GM23338 (cell line): ENCODE measurements around the gene SLC30A1. TPM values are rescaled to one million over a fixed set of nuclear protein-coding genes. Genes with fewer than 3 reads are reported as not detected.

Experiments used
- ATAC-seq: fragments of 200-7000 bp; cut with Tn5 transposase; 3 replicates; pipeline ENCODE4 v1.9.1; 2020
- DNase-seq: peaks from one replicate; pipeline ENCODE4 v3.0.0-alpha.2; 2015; ENCODE audit warnings: low spot score
- H2AFZ ChIP-seq: fragments of 200-600 bp; sonication (generic); 2 replicates; pipeline ENCODE4 v1.8.0; 2016; ENCODE audit warnings: antibody characterized with exemption, mild to moderate bottlenecking, moderate library complexity
- H3F3A ChIP-seq: fragments of 200-600 bp; sonication (generic); replicated peaks from 2 replicates; pipeline ENCODE4 v1.8.0; 2017; ENCODE audit warnings: antibody characterized with exemption, mixed run types, low read depth
- H3K27ac ChIP-seq: fragments of 200-600 bp; sonication (generic); 2 replicates; pipeline ENCODE4 v1.6.1; 2016; ENCODE audit warnings: low read depth
- H3K27me3 ChIP-seq: fragments of 200-600 bp; sonication (generic); 2 replicates; pipeline ENCODE4 v1.8.0; 2016; ENCODE audit warnings: mild to moderate bottlenecking, mixed run types, moderate library complexity; ENCODE audit not compliant: insufficient read depth
- H3K36me3 ChIP-seq: fragments of 200-600 bp; sonication (generic); 2 replicates; pipeline ENCODE4 v1.8.0; 2016; ENCODE audit warnings: mild to moderate bottlenecking; ENCODE audit not compliant: insufficient read depth
- H3K4me1 ChIP-seq: fragments of 200-600 bp; sonication (generic); 2 replicates; pipeline ENCODE4 v1.8.0; 2016; ENCODE audit warnings: mild to moderate bottlenecking, moderate library complexity; ENCODE audit not compliant: insufficient read depth
- H3K4me2 ChIP-seq: fragments of 200-600 bp; sonication (generic); 2 replicates; pipeline ENCODE4 v1.7.1; 2017; ENCODE audit warnings: mixed run types
- H3K4me3 ChIP-seq: fragments of 200-600 bp; sonication (generic); 2 replicates; pipeline ENCODE4 v1.6.1; 2016; ENCODE audit warnings: mixed run types
- H3K79me2 ChIP-seq: fragments of 200-600 bp; sonication (generic); replicated peaks from 2 replicates; pipeline ENCODE4 v1.8.0; 2017; ENCODE audit warnings: mild to moderate bottlenecking; ENCODE audit not compliant: insufficient read depth
- H3K9me2 ChIP-seq: fragments of 200-600 bp; sonication (generic); 2 replicates; pipeline ENCODE4 v1.8.0; 2017; ENCODE audit not compliant: insufficient read depth
- H4K20me1 ChIP-seq: fragments of 200-600 bp; sonication (generic); replicated peaks from 2 replicates; pipeline ENCODE4 v1.8.0; 2017; ENCODE audit warnings: mild to moderate bottlenecking; ENCODE audit not compliant: insufficient read depth
- H3K27ac Mint-ChIP-seq: 2 replicates; pipeline ENCODE4 v1.8.0; 2020; ENCODE audit warnings: inconsistent platforms, mild to moderate bottlenecking, moderate library complexity, mixed read lengths
- H3K27me3 Mint-ChIP-seq: 3 replicates; pipeline ENCODE4 v1.8.0; 2022; ENCODE audit warnings: low read depth, mild to moderate bottlenecking, moderate library complexity, mixed read lengths, inconsistent platforms; ENCODE audit not compliant: insufficient read depth, poor library complexity
- H3K36me3 Mint-ChIP-seq: 3 replicates; pipeline ENCODE4 v1.8.0; 2021; ENCODE audit warnings: low read depth, mild to moderate bottlenecking, inconsistent platforms, moderate library complexity, mixed read lengths
- H3K4me1 Mint-ChIP-seq: 3 replicates; pipeline ENCODE4 v1.8.0; 2020; ENCODE audit warnings: mild to moderate bottlenecking, inconsistent platforms, mixed read lengths
- H3K4me3 Mint-ChIP-seq: 3 replicates; pipeline ENCODE4 v1.8.0; 2021; ENCODE audit warnings: moderate library complexity, mild to moderate bottlenecking, inconsistent platforms, mixed read lengths
- H3K9me3 Mint-ChIP-seq: 3 replicates; pipeline ENCODE4 v1.8.0; 2020; ENCODE audit warnings: moderate library complexity, mild to moderate bottlenecking, inconsistent platforms, mixed read lengths
- EZH2 ChIP-seq: fragments of 200-600 bp; sonication (generic); IDR thresholded peaks from one replicate; pipeline ENCODE4 v1.8.0; 2017; ENCODE audit warnings: antibody characterized with exemption, mild to moderate bottlenecking, low read depth; ENCODE audit not compliant: unreplicated experiment
- STAT1 ChIP-seq: IDR thresholded peaks from one replicate; pipeline ENCODE4 v1.6.1; 2016; ENCODE audit warnings: antibody characterized with exemption; ENCODE audit not compliant: unreplicated experiment
- polyA plus RNA-seq: library from polyadenylated mRNA; unstranded; fragments of >200 nt; fragmentation: Nextera tagmentation; extraction: Ambion mirVana; gene quantifications from 2 replicates; pipeline ENCODE4 v1.2.1, GENCODE V29; 2016
- total RNA-seq: library from RNA; depleted of rRNA; stranded (reverse); fragments of >200 nt; shearing (Covaris generic); gene quantifications from 2 replicates; pipeline ENCODE4 v1.2.3, GENCODE V29; 2014
- TF ChIP-seq, protein P1 (sequence below): fragments of 250-450 bp; sonication (Bioruptor Pico); IDR thresholded peaks from 2 replicates; pipeline ENCODE4 v1.5.0; 2020; ENCODE audit warnings: mild to moderate bottlenecking, moderate library complexity

SLC30A1 gene
- total and polyA plus RNA-seq, 2 experiments from 2014 or later = 3.3 to 17.7 TPM

- TF ChIP-seq STAT1 (no peak), EZH2 (no peak)
Measured at GRCh38 chr1:211607754-211608473, 29.0 kb upstream of the SLC30A1 start (continued).

- Histone ChIP-seq H2AFZ (peak overlapping the region; percentile 83), H3K27ac (no peak overlapping the region), H3K4me3 (no peak overlapping the region), H3K36me3 (no peaks in the 10 kb centered on the region), H3K4me1 (no peaks in the 10 kb centered on the region), H3K79me2 (no peaks in the 10 kb centered on the region), H4K20me1 (no peaks in the 10 kb centered on the region), H3K9me2 (0 out of 2 replicates have a peak, but pooled peaks cover 5% of the 10 kb centered on the region), H3F3A (no peaks in the 10 kb centered on the region), H3K4me2 (no peak overlapping the region), H3K27me3 (no peaks in the 10 kb centered on the region)
- H3K27ac Mint-ChIP-seq = no peak overlapping the region
- no peaks in the 10 kb centered on the region for H3K9me3 Mint-ChIP-seq
- no peak overlapping the region; the same call in 2 of the 3 replicates for H3K4me3 Mint-ChIP-seq
- no peak for DNase-seq
- TF ChIP-seq, protein P1, sequence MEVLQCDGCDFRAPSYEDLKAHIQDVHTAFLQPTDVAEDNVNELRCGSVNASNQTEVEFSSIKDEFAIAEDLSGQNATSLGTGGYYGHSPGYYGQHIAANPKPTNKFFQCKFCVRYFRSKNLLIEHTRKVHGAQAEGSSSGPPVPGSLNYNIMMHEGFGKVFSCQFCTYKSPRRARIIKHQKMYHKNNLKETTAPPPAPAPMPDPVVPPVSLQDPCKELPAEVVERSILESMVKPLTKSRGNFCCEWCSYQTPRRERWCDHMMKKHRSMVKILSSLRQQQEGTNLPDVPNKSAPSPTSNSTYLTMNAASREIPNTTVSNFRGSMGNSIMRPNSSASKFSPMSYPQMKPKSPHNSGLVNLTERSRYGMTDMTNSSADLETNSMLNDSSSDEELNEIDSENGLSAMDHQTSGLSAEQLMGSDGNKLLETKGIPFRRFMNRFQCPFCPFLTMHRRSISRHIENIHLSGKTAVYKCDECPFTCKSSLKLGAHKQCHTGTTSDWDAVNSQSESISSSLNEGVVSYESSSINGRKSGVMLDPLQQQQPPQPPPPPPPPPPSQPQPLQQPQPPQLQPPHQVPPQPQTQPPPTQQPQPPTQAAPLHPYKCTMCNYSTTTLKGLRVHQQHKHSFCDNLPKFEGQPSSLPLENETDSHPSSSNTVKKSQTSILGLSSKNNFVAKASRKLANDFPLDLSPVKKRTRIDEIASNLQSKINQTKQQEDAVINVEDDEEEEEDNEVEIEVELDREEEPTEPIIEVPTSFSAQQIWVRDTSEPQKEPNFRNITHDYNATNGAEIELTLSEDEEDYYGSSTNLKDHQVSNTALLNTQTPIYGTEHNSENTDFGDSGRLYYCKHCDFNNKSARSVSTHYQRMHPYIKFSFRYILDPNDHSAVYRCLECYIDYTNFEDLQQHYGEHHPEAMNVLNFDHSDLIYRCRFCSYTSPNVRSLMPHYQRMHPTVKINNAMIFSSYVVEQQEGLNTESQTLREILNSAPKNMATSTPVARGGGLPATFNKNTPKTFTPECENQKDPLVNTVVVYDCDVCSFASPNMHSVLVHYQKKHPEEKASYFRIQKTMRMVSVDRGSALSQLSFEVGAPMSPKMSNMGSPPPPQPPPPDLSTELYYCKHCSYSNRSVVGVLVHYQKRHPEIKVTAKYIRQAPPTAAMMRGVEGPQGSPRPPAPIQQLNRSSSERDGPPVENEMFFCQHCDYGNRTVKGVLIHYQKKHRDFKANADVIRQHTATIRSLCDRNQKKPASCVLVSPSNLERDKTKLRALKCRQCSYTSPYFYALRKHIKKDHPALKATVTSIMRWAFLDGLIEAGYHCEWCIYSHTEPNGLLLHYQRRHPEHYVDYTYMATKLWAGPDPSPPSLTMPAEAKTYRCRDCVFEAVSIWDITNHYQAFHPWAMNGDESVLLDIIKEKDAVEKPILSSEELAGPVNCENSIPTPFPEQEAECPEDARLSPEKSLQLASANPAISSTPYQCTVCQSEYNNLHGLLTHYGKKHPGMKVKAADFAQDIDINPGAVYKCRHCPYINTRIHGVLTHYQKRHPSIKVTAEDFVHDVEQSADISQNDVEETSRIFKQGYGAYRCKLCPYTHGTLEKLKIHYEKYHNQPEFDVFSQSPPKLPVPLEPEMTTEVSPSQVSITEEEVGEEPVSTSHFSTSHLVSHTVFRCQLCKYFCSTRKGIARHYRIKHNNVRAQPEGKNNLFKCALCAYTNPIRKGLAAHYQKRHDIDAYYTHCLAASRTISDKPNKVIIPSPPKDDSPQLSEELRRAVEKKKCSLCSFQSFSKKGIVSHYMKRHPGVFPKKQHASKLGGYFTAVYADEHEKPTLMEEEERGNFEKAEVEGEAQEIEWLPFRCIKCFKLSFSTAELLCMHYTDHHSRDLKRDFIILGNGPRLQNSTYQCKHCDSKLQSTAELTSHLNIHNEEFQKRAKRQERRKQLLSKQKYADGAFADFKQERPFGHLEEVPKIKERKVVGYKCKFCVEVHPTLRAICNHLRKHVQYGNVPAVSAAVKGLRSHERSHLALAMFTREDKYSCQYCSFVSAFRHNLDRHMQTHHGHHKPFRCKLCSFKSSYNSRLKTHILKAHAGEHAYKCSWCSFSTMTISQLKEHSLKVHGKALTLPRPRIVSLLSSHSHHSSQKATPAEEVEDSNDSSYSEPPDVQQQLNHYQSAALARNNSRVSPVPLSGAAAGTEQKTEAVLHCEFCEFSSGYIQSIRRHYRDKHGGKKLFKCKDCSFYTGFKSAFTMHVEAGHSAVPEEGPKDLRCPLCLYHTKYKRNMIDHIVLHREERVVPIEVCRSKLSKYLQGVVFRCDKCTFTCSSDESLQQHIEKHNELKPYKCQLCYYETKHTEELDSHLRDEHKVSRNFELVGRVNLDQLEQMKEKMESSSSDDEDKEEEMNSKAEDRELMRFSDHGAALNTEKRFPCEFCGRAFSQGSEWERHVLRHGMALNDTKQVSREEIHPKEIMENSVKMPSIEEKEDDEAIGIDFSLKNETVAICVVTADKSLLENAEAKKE = no peak
- H3K4me1 Mint-ChIP-seq = peaks cover 6% of the 10 kb centered on the region; the same call in 1 of the 3 replicates
- H3K36me3 Mint-ChIP-seq = no peaks in the 10 kb centered on the region
- peaks cover 4% of the 10 kb centered on the region for H3K27me3 Mint-ChIP-seq
- ATAC-seq = no peak
Measured at GRCh38 chr1:211606914-211607753, 28.2 kb upstream of the SLC30A1 start.
